Neural cell (in vitro differentiated cells): ENCODE results near the gene C2.
"Not testable (repeated sequence)": the region's sequence is repeated elsewhere in the genome, so short reads cannot be mapped to it uniquely, and the experiment has no call there.

Source experiments
- EZH2 ChIP-seq: fragments of 200-600, 300-800 bp; shearing (Covaris generic), sonication (generic); IDR thresholded peaks from 2 replicates; pipeline ENCODE4 v1.6.1; 2014; ENCODE audit warnings: antibody characterized with exemption, low read length, borderline replicate concordance, mild to moderate bottlenecking; ENCODE audit not compliant: insufficient read depth, poor library complexity, severe bottlenecking
- TAF1 ChIP-seq: IDR thresholded peaks from 2 replicates; pipeline ENCODE4 v1.6.1; 2012; ENCODE audit warnings: low read depth
- TF ChIP-seq, protein P1 (sequence below): fragments of 450-650 bp; IDR thresholded peaks from 2 replicates; pipeline ENCODE4 v1.5.1; 2014; ENCODE audit warnings: antibody characterized with exemption, mild to moderate bottlenecking, moderate library complexity; ENCODE audit not compliant: poor library complexity, severe bottlenecking

GRCh38 chr6:31989363-31989762 is 61.8 kb downstream of the C2 start:
- TF ChIP-seq, protein P1, sequence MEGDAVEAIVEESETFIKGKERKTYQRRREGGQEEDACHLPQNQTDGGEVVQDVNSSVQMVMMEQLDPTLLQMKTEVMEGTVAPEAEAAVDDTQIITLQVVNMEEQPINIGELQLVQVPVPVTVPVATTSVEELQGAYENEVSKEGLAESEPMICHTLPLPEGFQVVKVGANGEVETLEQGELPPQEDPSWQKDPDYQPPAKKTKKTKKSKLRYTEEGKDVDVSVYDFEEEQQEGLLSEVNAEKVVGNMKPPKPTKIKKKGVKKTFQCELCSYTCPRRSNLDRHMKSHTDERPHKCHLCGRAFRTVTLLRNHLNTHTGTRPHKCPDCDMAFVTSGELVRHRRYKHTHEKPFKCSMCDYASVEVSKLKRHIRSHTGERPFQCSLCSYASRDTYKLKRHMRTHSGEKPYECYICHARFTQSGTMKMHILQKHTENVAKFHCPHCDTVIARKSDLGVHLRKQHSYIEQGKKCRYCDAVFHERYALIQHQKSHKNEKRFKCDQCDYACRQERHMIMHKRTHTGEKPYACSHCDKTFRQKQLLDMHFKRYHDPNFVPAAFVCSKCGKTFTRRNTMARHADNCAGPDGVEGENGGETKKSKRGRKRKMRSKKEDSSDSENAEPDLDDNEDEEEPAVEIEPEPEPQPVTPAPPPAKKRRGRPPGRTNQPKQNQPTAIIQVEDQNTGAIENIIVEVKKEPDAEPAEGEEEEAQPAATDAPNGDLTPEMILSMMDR: not testable (repeated sequence)
- TF ChIP-seq TAF1, EZH2: not testable (repeated sequence)
